KMS-11 (cell line): ENCODE results near the gene BMPR2.

Experiments
- H2AFZ ChIP-seq: fragments of 200-600 bp; sonication (generic); 2 replicates; pipeline ENCODE4 v1.6.1; 2016; ENCODE audit warnings: antibody characterized with exemption, mixed run types, low read depth
- H3K27ac ChIP-seq: fragments of 200-600 bp; sonication (generic); 2 replicates; pipeline ENCODE4 v1.6.1; 2016; ENCODE audit warnings: mild to moderate bottlenecking, mixed run types
- H3K27me3 ChIP-seq: fragments of 200-600 bp; sonication (generic); 2 replicates; pipeline ENCODE4 v1.6.1; 2017; ENCODE audit warnings: mild to moderate bottlenecking, low read depth, mixed run types, moderate library complexity; ENCODE audit not compliant: insufficient read depth
- H3K36me3 ChIP-seq: fragments of 200-600 bp; sonication (generic); 2 replicates; pipeline ENCODE4 v1.6.1; 2017; ENCODE audit warnings: mild to moderate bottlenecking, mixed run types; ENCODE audit not compliant: insufficient read depth
- H3K4me1 ChIP-seq: fragments of 200-600 bp; sonication (generic); 2 replicates; pipeline ENCODE4 v1.6.1; 2016; ENCODE audit warnings: mild to moderate bottlenecking, low read depth, mixed run types; ENCODE audit not compliant: poor library complexity, severe bottlenecking
- H3K4me2 ChIP-seq: fragments of 200-600 bp; sonication (generic); 2 replicates; pipeline ENCODE4 v1.7.0; 2016; ENCODE audit warnings: mild to moderate bottlenecking, mixed run types
- H3K4me3 ChIP-seq: fragments of 200-600 bp; sonication (generic); IDR thresholded peaks from 2 replicates; pipeline ENCODE4 v1.6.1; 2017; ENCODE audit warnings: low read depth, low read length, mixed read lengths; ENCODE audit not compliant: insufficient read depth
- H3K79me2 ChIP-seq: fragments of 200-600 bp; sonication (generic); 2 replicates; pipeline ENCODE4 v1.6.1; 2016; ENCODE audit warnings: low read depth, mixed run types; ENCODE audit not compliant: insufficient read depth
- H3K9ac ChIP-seq: fragments of 200-600 bp; sonication (generic); 2 replicates; pipeline ENCODE4 v1.6.1; 2016; ENCODE audit warnings: mild to moderate bottlenecking, mixed run types
- H4K20me1 ChIP-seq: fragments of 200-600 bp; sonication (generic); 2 replicates; pipeline ENCODE4 v1.6.1; 2016; ENCODE audit warnings: mild to moderate bottlenecking, mixed run types; ENCODE audit not compliant: insufficient read depth
- CTCF ChIP-seq: fragments of 200-600 bp; sonication (generic); conservative IDR thresholded peaks from 2 replicates; pipeline ENCODE4 v1.6.1; 2017; ENCODE audit warnings: low read depth, mild to moderate bottlenecking, antibody characterized with exemption, low read length, moderate library complexity, mixed read lengths

BMPR2 gene

GRCh38 chr2:202442882-202443281 lies 66.8 kb downstream of the BMPR2 start:
- Histone ChIP-seq H3K4me1 (no peaks in the 10 kb centered on the region), H2AFZ (no peak overlapping the region)

GRCh38 chr2:202444000-202444399 lies 67.9 kb downstream of the BMPR2 start:
- no peak for TF ChIP-seq CTCF
- Histone ChIP-seq H2AFZ (no peak overlapping the region), H4K20me1 (no peaks in the 10 kb centered on the region)

More at GRCh38 chr2:202442882-202443281, 66.8 kb downstream of the BMPR2 start:
- TF ChIP-seq CTCF = no peak
- Histone ChIP-seq H3K9ac (no peak overlapping the region), H4K20me1 (no peaks in the 10 kb centered on the region), H3K4me2 (no peak overlapping the region), H3K27me3 (no peaks in the 10 kb centered on the region), H3K4me3 (no peak overlapping the region), H3K36me3 (no peaks in the 10 kb centered on the region), H3K79me2 (no peaks in the 10 kb centered on the region), H3K27ac (no peak overlapping the region)

GRCh38 chr2:202449344-202449743 lies 73.2 kb downstream of the BMPR2 start:
- no peaks in the 10 kb centered on the region for H3K27me3 ChIP-seq
- no peak overlapping the region for H3K4me3 ChIP-seq
- no peak for TF ChIP-seq CTCF
- no peaks in the 10 kb centered on the region for H4K20me1 ChIP-seq
- H3K27ac ChIP-seq = no peak overlapping the region
- H3K79me2 ChIP-seq = no peaks in the 10 kb centered on the region
- no peak overlapping the region for H3K4me2 ChIP-seq
- H3K9ac ChIP-seq = no peak overlapping the region
- no peaks in the 10 kb centered on the region for H3K4me1 ChIP-seq
- no peaks in the 10 kb centered on the region for H3K36me3 ChIP-seq
- no peak overlapping the region for H2AFZ ChIP-seq

More at GRCh38 chr2:202444000-202444399, 67.9 kb downstream of the BMPR2 start:
- no peak overlapping the region for H3K4me2 ChIP-seq
- no peaks in the 10 kb centered on the region for H3K79me2 ChIP-seq
- no peak overlapping the region for H3K9ac ChIP-seq
- H3K27me3 ChIP-seq = no peaks in the 10 kb centered on the region
- H3K36me3 ChIP-seq = no peaks in the 10 kb centered on the region
- no peak overlapping the region for H3K27ac ChIP-seq
- H3K4me3 ChIP-seq = no peak overlapping the region
- H3K4me1 ChIP-seq = no peaks in the 10 kb centered on the region

- no peak overlapping the region for H3K4me3 ChIP-seq
- H3K79me2 ChIP-seq = no peaks in the 10 kb centered on the region
- H4K20me1 ChIP-seq = no peaks in the 10 kb centered on the region
- no peak overlapping the region for H2AFZ ChIP-seq
- H3K27me3 ChIP-seq = no peaks in the 10 kb centered on the region
- no peaks in the 10 kb centered on the region for H3K36me3 ChIP-seq
- H3K9ac ChIP-seq = no peak overlapping the region
- no peak for TF ChIP-seq CTCF
- H3K4me1 ChIP-seq = no peaks in the 10 kb centered on the region
- no peak overlapping the region for H3K27ac ChIP-seq
- H3K4me2 ChIP-seq = no peak overlapping the region
Measured at GRCh38 chr2:202450785-202451184, 74.7 kb downstream of the BMPR2 start.
